H9 (cell line): ENCODE data around the gene SLK. TPM values are rescaled to one million over a fixed set of nuclear protein-coding genes. Genes with fewer than 3 reads are reported as not detected.

Experiments
- DNase-seq: peaks from one replicate; pipeline ENCODE4 v3.0.0-alpha.2; 2017
- H2AFZ ChIP-seq: one replicate; pipeline ENCODE4 v1.6.1; 2013; ENCODE audit warnings: mild to moderate bottlenecking, low read length, control low read depth, moderate library complexity
- H2AK5ac ChIP-seq: 2 replicates; pipeline ENCODE4 v1.6.1; 2013; ENCODE audit warnings: low read length, control low read depth, mixed read lengths; ENCODE audit not compliant: insufficient read length
- H2BK120ac ChIP-seq: one replicate; pipeline ENCODE4 v1.6.1; 2013; ENCODE audit warnings: low read depth, mild to moderate bottlenecking, low read length, control low read depth, inconsistent platforms; ENCODE audit not compliant: poor library complexity, severe bottlenecking
- H2BK12ac ChIP-seq: 2 replicates; pipeline ENCODE4 v1.6.1; 2013; ENCODE audit warnings: low read length, control low read depth, mixed read lengths, low read depth; ENCODE audit not compliant: insufficient read length
- H2BK15ac ChIP-seq: 2 replicates; pipeline ENCODE4 v1.6.1; 2013; ENCODE audit warnings: low read depth, low read length, control low read depth
- H2BK20ac ChIP-seq: one replicate; pipeline ENCODE4 v1.6.1; 2013; ENCODE audit warnings: low read depth, mild to moderate bottlenecking, low read length, control low read depth, inconsistent platforms; ENCODE audit not compliant: poor library complexity, severe bottlenecking
- H2BK5ac ChIP-seq: 2 replicates; pipeline ENCODE4 v1.6.1; 2013; ENCODE audit warnings: low read length, control low read depth, mixed read lengths; ENCODE audit not compliant: insufficient read length
- H3K14ac ChIP-seq: 2 replicates; pipeline ENCODE4 v1.6.1; 2013; ENCODE audit warnings: low read length, control low read depth; ENCODE audit not compliant: insufficient read depth
- H3K18ac ChIP-seq: 2 replicates; pipeline ENCODE4 v1.6.1; 2013; ENCODE audit warnings: low read depth, mild to moderate bottlenecking, mixed read lengths, low read length, control low read depth; ENCODE audit not compliant: insufficient read length
- H3K23ac ChIP-seq: 2 replicates; pipeline ENCODE4 v1.6.1; 2013; ENCODE audit warnings: low read length, control low read depth, mixed read lengths, low read depth; ENCODE audit not compliant: insufficient read length
- H3K23me2 ChIP-seq: 2 replicates; pipeline ENCODE4 v1.6.1; 2013; ENCODE audit warnings: low read depth, mild to moderate bottlenecking, mixed read lengths, low read length, control low read depth; ENCODE audit not compliant: insufficient read length, poor library complexity, severe bottlenecking
- H3K27ac ChIP-seq: 2 replicates; pipeline ENCODE4 v1.5.1; 2013; ENCODE audit warnings: low read length, control low read depth, mixed read lengths, low read depth; ENCODE audit not compliant: insufficient read length
- H3K27me3 ChIP-seq: 2 replicates; pipeline ENCODE4 v1.6.1; 2013; ENCODE audit warnings: low read length, control low read depth, inconsistent platforms; ENCODE audit not compliant: insufficient read depth
- H3K4ac ChIP-seq: 2 replicates; pipeline ENCODE4 v1.6.1; 2013; ENCODE audit warnings: low read depth, mild to moderate bottlenecking, control low read depth, inconsistent platforms, low read length, moderate library complexity
- H3K4me1 ChIP-seq: 2 replicates; pipeline ENCODE4 v1.6.1; 2013; ENCODE audit warnings: low read length, control low read depth, inconsistent platforms; ENCODE audit not compliant: insufficient read depth
- H3K4me2 ChIP-seq: 2 replicates; pipeline ENCODE4 v1.6.1; 2013; ENCODE audit warnings: low read length, control low read depth, mixed read lengths; ENCODE audit not compliant: insufficient read length, insufficient read depth
- H3K56ac ChIP-seq: 2 replicates; pipeline ENCODE4 v1.6.1; 2013; ENCODE audit warnings: low read depth, mild to moderate bottlenecking, mixed read lengths, low read length, control low read depth; ENCODE audit not compliant: insufficient read length
- H3K79me1 ChIP-seq: 2 replicates; pipeline ENCODE4 v1.6.1; 2013; ENCODE audit warnings: low read depth, mild to moderate bottlenecking, moderate library complexity, low read length, control low read depth, inconsistent platforms; ENCODE audit not compliant: insufficient read depth, poor library complexity, severe bottlenecking
- H3K79me2 ChIP-seq: 2 replicates; pipeline ENCODE4 v1.6.1; 2013; ENCODE audit warnings: low read length, control low read depth, inconsistent platforms; ENCODE audit not compliant: insufficient read depth
- H3K9ac ChIP-seq: 2 replicates; pipeline ENCODE4 v1.6.1; 2013; ENCODE audit warnings: low read length, control low read depth, mixed read lengths; ENCODE audit not compliant: insufficient read length; ENCODE audit errors: extremely low read depth
- H3K9me3 ChIP-seq: one replicate; pipeline ENCODE4 v1.6.1; 2013; ENCODE audit warnings: low read depth, low read length, inconsistent platforms; ENCODE audit not compliant: control insufficient read depth
- H3T11ph ChIP-seq: one replicate; pipeline ENCODE4 v1.6.1; 2013; ENCODE audit warnings: mild to moderate bottlenecking, low read length, control low read depth, inconsistent platforms
- H4K20me1 ChIP-seq: one replicate; pipeline ENCODE4 v1.6.1; 2013; ENCODE audit not compliant: control insufficient read depth, insufficient read length, insufficient read depth
- H4K5ac ChIP-seq: 2 replicates; pipeline ENCODE4 v1.6.1; 2013; ENCODE audit warnings: low read depth, mild to moderate bottlenecking, mixed read lengths, low read length, control low read depth; ENCODE audit not compliant: insufficient read length
- H4K8ac ChIP-seq: replicated peaks from 2 replicates; pipeline ENCODE4 v1.6.1; 2013; ENCODE audit warnings: low read length, control low read depth, mixed read lengths, low read depth; ENCODE audit not compliant: insufficient read length
- H4K91ac ChIP-seq: 2 replicates; pipeline ENCODE4 v1.6.1; 2013; ENCODE audit warnings: low read depth, mild to moderate bottlenecking, moderate library complexity, mixed read lengths, low read length, control low read depth; ENCODE audit not compliant: insufficient read length
- H3K27ac Mint-ChIP-seq, 3 experiments: 2 replicates in 2 of 3; 3 replicates in 1 of 3; pipeline ENCODE4 v1.8.0; 2020 to 2021; ENCODE audit warnings: mixed read lengths in 3 of 3, mild to moderate bottlenecking in 1 of 3, moderate library complexity in 1 of 3
- H3K27me3 Mint-ChIP-seq: 2 replicates; pipeline ENCODE4 v1.8.0; 2021; ENCODE audit warnings: low read depth, mild to moderate bottlenecking, moderate library complexity, mixed read lengths
- H3K36me3 Mint-ChIP-seq, 3 experiments: 2 replicates in 2 of 3; 3 replicates in 1 of 3; pipeline ENCODE4 v1.8.0; 2020 to 2021; ENCODE audit warnings: low read depth in 3 of 3, mixed read lengths in 3 of 3; ENCODE audit not compliant: insufficient read depth in 1 of 3
- H3K4me1 Mint-ChIP-seq, 2 experiments: 2 replicates each; pipeline ENCODE4 v1.8.0; 2020; ENCODE audit warnings: mixed read lengths in 2 of 2
- H3K4me3 Mint-ChIP-seq, 2 experiments: 2 replicates in 1 of 2; 3 replicates in 1 of 2; pipeline ENCODE4 v1.8.0; 2020 to 2021; ENCODE audit warnings: mild to moderate bottlenecking in 2 of 2, mixed read lengths in 2 of 2, moderate library complexity in 1 of 2
- H3K9me3 Mint-ChIP-seq, 2 experiments: 2 replicates in 1 of 2; 3 replicates in 1 of 2; pipeline ENCODE4 v1.8.0; 2020; ENCODE audit warnings: mild to moderate bottlenecking in 2 of 2, mixed read lengths in 2 of 2, moderate library complexity in 1 of 2
- WGBS: extraction: QIAGEN DNeasy Blood & Tissue Kit; methylation state at CpG from one replicate; pipeline ENCODE4 v1.1.7; 2013; ENCODE audit warnings: missing lambda C conversion rate, low lambda C conversion rate, mixed read lengths; ENCODE audit not compliant: insufficient read length; ENCODE audit errors: extremely low coverage; 5-methylcytosine and 5-hydroxymethylcytosine counted together
- total RNA-seq: library from RNA; stranded (reverse); gene quantifications from 2 replicates; pipeline ENCODE4 v1.2.1, GENCODE V29; 2021
- TF ChIP-seq, protein P1 (sequence below): fragments of 200-600 bp; sonication (generic); conservative IDR thresholded peaks from 3 replicates; pipeline ENCODE4 v1.8.0; 2021; ENCODE audit warnings: antibody characterized with exemption, mild to moderate bottlenecking

The SLK gene
- total RNA-seq, 1 experiment from 2014 or later = 21.0 TPM

DNA sequence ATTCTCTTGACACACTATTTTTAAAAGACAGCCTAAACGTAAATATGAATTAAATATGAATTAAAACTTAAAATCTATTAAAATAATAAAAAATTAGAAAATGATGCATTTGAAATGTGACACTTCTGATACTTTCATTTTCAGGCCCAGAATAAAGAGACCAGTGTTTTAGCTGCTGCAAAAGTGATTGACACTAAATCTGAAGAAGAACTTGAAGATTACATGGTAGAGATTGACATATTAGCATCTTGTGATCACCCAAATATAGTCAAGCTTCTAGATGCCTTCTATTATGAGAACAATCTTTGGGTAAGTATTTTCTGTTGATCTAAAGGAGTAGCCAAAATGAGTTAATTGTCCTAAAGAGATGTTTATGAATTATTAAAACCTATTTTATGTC lies 23.6 kb downstream of the SLK start:
- Histone ChIP-seq H3K9me3 (no peaks in the 10 kb centered on the region), H2BK12ac (no peak overlapping the region), H3K18ac (no peak overlapping the region), H4K8ac (no peak overlapping the region), H3K23me2 (no peaks in the 10 kb centered on the region), H3K4me2 (no peak overlapping the region), H2AFZ (no peak overlapping the region), H3K23ac (no peak overlapping the region), H4K91ac (no peak overlapping the region), H3K4me1 (no peaks in the 10 kb centered on the region), H2BK120ac (no peak overlapping the region), H3K79me1 (no peaks in the 10 kb centered on the region), H3K14ac (no peak overlapping the region), H3K56ac (no peak overlapping the region), H2BK5ac (no peak overlapping the region), H3K27me3 (no peaks in the 10 kb centered on the region), H3K27ac (no peak overlapping the region), H3K9ac (no peak overlapping the region), H3T11ph (no peak overlapping the region), H3K4ac (no peak overlapping the region), H4K5ac (no peak overlapping the region), H2BK15ac (no peak overlapping the region), H4K20me1 (no peaks in the 10 kb centered on the region), H3K79me2 (no peaks in the 10 kb centered on the region), H2BK20ac (no peak overlapping the region), H2AK5ac (no peak overlapping the region)
- Mint-ChIP-seq H3K27me3 (no peaks in the 10 kb centered on the region), H3K36me3 (peaks cover 0 to 2% (median 0%) of the 10 kb centered on the region in 3 experiments; a peak in 1 of 7 replicates), H3K4me1 (peaks cover 0 to 3% of the 10 kb centered on the region in 2 experiments; a peak in 1 of 4 replicates), H3K4me3 (no peak overlapping the region), H3K9me3 (no peaks in the 10 kb centered on the region), H3K27ac (no peak overlapping the region)
- WGBS = no CpG with 5 or more reads among the region's 1 CpG
- no peak for DNase-seq
- TF ChIP-seq, protein P1, sequence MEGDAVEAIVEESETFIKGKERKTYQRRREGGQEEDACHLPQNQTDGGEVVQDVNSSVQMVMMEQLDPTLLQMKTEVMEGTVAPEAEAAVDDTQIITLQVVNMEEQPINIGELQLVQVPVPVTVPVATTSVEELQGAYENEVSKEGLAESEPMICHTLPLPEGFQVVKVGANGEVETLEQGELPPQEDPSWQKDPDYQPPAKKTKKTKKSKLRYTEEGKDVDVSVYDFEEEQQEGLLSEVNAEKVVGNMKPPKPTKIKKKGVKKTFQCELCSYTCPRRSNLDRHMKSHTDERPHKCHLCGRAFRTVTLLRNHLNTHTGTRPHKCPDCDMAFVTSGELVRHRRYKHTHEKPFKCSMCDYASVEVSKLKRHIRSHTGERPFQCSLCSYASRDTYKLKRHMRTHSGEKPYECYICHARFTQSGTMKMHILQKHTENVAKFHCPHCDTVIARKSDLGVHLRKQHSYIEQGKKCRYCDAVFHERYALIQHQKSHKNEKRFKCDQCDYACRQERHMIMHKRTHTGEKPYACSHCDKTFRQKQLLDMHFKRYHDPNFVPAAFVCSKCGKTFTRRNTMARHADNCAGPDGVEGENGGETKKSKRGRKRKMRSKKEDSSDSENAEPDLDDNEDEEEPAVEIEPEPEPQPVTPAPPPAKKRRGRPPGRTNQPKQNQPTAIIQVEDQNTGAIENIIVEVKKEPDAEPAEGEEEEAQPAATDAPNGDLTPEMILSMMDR = no peak
